ENCODE data around the gene FAM117A.

The FAM117A gene

DNA sequence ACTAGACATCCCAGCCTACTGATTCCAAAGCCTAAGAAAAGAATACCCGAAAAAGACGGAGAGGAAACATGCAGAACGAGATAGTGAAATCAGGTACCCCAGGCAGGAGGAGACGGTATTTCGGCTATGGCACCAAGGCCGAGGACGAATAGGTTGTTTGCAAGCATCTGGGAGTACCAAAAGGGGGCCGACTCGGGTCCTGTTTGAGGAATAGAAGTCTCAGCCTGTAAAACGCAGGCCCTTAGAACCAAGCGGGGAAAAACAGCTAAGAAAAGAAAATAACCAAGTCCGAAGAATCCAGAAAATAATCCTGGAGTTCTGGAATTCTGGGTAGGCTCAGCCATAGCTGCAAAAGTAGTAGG is 56.7 kb downstream of the FAM117A start:
- DNase-seq, result no peak

DNA sequence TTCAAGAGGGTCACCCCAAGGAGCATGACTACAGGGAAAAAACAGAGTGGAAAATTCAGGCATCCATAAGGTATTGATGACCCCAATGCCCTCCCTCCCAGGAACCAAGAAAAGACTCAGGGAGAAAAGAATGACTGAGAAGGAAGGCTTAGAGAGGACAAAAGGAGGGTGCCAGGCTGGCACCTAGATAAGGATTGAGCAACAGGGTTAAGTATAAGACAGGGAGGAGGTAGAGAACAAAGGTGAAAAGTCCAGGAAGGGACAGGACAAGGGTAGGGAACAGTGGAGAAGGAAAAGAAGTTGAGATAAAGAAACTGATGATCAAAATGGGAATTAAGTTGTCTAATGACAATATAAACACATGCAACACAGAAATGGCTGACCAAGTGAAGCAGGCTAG is 58.7 kb downstream of the FAM117A start:
- no peak for DNase-seq

DNA sequence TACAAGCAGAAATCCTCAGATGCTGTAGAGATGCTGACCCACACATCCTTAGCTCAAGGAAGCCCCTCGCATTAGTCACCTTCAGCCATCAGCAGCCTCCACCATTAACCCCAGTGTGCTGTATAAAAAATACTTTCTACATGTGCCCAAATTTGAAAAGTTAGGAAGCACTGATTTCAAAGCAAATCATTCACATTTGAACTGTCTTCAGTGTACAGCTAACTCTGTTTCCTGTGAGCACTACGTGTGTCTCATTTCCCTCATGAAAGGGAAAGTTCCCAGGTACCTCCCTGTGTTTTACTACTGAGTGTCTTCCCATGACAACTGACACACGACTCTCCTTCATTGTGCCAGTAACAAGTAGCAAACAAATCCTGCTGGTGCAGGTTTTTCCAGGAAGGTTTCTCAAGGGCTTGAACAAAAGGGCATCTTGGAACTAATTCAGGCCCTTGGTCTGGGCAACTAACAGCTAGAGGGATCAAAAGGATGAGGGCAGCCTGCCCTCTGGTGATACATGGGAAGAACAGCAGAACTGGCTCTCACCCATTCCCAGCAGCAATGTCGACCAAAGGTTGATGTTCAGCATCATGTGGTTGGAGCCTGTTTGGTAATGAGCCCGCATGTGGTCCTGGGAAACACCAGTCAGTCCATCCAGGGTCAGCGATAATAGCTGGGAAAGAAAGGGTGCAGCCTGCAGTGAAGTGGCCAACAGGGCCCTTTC is 60.2 kb downstream of the FAM117A start:
- DNase-seq, result no peak

DNA sequence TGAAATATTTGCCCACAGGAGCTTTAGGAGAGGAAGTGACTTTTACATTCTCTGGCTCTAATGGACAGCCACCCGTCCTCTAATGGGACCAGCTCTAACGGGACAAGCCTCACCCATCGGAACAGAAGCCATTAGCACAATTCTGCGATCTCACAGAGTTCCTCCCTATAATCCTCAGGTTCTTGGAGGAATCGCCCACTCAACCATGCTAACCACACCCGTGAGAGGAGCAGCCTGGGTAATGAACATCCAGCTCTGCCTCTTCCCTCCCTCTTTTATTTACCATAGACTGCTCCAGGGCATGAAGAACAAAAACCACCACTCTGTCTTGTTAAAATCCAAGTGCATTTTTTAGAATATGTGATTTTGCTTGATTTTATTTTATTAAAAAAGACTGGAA is 63.0 kb downstream of the FAM117A start:
- DNase-seq, result no peak

DNA sequence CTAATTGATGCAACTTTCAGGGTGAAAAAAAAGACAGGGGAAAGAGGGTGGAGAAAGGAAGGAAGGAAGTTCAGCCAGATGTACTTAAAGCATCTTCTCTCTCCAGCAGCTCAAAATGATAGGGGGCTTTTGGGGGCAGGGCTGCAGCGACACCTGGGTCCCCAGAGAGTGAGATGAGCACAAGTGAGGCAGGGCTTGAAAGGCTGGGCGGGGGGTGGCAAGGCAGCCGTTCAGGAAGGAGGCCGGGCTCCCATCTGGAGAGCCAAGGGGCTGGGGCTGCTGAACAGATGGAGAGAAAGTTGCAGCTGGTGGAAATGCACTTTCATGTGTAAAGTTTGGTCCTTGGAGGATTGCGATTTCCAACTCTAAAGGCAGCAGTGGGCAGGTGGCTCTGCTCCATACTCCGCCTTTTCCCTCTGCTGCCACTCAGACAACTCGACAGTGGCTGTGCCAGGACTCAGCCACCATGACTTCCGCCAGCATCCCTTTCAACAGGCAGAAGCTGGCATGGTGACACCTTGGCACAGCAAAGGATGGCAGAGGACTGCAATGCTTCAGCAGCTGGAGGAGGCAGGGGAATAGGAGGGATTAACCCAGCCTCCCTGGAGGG is 63.9 kb downstream of the FAM117A start:
- no peak for DNase-seq

DNA sequence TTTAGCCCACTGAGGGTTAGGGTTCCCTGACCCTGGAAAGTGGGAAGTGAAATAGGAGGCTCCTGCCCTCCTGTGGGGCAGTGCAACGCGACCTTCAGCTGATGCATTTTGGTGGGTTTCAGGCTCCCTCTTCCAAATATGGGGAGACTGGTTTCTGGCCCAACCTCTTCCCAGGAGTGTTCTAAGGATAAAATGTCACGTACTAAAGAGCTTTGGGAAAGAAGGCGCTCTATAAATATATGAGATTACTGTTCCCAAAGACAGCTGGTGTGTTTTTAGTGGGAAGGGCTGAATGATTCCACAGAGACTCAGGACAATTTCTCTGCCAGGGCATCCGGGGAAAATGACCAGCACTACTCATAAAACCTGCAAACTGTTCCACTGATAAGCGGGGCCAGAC is 65.9 kb downstream of the FAM117A start:
- no peak for DNase-seq

DNA sequence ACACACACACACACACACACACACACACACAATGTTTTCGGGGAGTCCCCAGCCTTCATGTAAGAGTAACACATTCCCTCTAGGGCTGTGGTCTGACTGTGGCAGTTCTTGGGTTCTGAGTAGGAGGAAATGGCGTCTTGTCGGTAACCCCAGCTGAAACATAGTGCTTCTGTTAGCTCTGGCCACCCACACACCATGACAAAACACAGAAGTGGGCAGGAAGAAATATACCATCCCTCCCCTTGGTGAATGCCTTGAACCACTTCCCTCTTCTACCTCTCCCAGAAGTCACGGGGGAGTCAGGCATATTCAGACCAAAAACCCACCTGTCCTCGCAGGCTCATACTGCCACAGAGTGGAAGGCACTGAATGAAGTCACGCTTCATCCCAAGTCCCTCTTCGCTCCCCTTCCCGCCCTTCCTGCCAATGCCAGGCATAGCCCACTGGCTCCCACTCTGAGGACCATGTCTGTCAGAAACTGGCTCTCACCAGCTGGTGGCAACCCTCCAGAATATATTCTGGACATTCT is 67.6 kb downstream of the FAM117A start:
- peak; percentile 79 to 83 for DNase-seq

DNA sequence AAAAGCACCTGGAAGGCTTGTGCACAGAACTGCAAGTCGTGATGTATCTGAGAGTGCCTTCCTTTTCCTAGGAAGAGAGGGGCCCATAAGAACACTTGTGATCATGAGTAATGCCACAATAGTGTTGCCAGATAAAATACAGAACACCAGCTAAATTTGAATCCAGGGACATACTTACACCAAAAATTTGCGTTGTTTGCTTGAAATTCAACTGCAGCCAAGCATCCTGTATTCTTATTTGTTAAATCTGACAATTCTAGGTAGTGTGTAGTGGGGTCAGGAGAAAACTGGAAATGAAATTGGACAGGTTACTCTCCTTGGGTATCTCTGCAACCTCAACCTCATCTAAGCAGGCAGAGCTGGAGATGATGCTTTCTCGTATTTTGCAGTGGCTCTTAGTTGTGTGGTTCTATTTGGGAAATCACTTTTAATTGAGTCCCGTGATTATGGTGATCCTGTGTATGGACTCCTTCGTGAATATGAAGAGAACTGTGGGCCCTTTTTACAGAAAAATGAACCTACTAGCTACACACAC is 68.2 kb downstream of the FAM117A start:
- no peak for DNase-seq

DNA sequence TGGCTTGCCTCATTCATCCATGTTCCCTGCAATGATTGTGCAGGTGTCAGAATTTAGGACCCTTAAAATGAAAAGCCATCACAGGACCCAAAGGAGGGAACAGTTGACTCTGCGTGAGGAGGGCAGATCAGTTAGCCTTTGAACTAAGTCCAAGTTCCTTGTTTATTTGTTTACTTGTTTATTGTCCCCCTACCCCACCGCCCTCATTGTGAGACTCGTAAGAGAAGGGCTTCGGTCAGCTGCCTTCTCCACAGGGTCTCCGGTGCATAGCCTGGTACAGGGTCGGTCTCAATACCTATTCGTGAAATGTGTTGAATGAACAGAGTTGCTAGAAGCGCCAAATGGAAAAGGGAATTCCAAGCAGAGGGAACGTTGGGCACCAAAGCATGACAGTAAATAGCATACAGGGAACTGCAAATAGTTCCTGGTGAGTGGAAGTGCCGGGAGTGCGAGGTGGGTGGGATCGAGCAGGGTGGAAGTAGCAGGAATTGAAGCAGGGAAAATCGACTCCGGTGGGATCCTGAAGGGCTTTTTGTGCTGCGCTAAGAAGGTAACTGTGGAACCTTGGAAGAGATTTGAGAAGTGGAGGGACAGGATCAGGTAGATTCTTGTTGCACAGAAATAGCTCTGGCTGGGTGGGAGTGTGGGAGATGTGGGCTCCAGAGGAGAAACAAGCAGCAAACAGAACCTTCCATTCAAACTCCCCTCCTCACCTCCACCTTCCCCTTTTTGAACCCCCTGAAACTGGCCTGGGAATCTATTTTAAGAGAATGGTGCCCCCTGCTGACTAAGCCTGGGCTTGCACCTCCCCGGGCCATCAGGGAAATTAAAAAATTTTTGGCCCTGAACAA is 68.9 kb downstream of the FAM117A start:
- peak; percentile 87 to 88 for DNase-seq

DNA sequence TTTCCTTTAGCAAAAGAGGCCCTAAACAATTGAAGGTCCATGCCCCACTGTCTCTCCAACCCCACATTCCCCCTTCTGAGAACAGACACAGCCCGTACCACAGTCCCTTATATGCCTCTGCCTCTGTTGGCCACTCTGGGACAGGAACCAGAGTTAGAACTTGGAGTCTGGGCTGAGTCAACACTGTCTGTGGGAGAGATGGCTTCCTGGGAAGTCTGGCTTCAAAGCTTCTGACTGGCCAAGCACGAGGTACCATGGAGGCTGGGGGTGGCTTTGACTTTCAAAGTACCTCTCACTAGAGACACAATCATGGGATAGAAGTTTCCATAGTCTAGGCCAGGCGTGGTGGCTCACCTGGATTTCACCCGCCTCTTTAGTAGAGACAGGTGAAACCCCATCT is 71.2 kb downstream of the FAM117A start:
- DNase-seq, result no peak

DNA sequence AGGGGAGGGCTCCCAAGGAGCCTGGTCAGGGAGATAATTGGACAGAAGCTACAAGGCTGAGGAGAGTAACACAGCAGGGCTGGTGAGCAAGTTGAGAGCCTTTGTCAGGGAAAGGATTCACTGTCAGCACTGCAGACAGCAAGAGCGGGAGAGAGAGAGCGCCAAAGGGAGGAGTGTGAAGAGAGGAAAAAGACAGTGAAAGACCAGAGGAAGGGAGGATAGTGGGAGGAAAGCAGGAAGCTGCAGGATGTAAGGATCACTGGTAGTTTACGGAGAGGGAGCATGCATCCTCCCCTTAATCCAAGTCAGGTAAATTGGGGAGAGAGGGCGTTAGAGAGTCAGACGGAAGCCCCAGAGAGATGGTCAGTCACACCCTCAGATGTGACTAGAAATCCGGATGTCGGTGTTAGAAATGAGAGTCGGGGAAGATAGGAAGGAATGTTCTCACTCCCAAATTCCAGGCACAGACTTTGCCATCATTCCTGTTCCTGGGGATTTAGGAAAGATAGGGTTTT is 72.2 kb downstream of the FAM117A start:
- DNase-seq, result no peak

DNA sequence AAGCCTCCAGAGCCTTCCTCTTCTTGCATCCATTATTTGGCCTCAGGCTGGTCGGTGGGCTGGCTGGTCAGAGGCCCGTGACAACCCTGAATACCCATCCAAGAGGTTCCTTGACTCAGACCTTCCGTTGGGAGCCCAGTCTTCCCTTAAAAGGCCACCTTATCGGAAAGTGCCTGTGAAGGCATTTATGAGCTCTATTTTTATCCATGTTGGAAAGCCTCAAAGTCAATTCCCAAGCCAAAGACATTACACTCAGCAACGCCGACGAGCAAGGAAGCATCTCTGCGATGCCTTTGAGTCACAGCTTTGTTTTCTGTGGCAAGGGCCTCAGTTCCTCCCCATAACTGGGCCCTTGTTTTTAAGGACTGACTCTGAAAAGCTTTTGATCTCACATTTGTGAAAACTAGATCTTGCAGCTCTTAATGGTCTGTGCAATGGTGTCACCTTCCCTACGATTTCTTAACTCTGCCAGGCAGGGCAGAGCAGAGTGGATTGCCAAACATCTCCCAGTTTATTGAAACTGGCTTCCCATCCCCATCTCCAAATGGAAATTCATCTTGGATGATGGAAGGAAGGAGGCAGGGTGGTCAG is 72.8 kb downstream of the FAM117A start:
- DNase-seq, result no peak

DNA sequence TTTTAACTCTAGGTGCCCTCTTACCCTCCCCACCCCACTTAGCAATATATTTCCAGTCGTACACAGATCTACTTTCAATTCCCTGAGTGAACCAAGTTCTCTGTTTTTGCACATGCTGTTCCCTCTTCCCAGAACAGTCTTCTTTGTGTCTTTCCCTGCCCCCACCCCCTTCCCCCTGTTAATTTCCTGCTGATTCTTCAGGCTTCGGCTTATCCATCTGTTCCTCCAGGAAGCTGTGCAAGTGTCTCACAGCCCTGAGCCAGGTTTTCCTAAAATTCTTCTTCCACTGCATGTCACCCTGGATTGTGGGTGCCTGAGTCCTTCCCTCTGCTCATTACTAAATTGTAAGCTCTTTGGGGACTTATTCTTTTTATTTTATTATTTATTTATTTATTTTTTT is 73.7 kb downstream of the FAM117A start:
- DNase-seq, result no peak

DNA sequence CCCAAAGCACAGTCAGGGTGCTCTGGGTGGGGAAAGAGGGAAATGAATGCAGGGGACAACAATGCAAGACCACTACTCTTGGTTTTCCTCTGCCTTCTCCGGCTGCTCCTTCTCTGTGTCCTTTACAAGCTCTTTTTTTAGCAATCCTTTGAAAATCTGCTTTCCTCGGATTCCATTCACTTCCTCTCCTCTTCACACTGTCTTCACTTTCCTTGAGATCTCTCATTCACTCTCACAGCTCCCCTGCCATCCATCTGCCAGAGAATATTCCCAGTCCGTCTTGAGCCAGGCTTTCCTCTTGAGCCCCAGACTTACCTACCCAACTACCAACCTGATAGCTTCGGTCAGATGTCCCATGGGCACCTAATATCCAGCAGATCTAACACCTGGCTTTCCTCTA is 75.1 kb downstream of the FAM117A start:
- DNase-seq, result no peak

DNA sequence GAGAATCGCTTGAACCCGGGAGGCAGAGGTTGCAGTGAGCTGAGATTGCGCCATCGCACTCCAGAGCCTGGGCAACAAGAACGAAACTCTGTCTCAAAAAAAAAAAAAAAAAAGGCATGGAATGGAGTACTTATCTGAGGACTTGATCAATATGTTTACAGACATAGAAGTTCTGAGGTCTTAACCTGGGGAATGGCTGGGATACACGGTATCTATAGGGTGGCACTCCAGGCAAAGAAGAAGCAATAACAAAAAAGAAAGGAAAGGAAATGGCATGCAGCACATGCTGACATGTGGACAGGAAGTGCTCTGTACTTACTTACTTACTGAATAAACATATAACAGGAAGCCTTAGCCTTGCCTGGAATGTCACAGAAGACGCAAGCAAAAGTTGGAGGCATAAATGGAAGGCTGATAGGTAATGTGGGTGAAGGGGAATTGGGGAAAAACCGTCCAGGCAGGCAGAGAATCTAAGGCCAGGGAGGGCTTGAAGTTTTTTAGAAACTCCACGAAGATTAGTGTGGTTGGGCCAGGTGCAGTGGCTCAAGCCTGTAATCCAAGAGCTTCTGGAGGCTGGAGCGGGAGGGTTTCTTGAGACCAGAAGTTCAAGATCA is 75.9 kb downstream of the FAM117A start:
- peak; percentile 49 to 53 for DNase-seq

DNA sequence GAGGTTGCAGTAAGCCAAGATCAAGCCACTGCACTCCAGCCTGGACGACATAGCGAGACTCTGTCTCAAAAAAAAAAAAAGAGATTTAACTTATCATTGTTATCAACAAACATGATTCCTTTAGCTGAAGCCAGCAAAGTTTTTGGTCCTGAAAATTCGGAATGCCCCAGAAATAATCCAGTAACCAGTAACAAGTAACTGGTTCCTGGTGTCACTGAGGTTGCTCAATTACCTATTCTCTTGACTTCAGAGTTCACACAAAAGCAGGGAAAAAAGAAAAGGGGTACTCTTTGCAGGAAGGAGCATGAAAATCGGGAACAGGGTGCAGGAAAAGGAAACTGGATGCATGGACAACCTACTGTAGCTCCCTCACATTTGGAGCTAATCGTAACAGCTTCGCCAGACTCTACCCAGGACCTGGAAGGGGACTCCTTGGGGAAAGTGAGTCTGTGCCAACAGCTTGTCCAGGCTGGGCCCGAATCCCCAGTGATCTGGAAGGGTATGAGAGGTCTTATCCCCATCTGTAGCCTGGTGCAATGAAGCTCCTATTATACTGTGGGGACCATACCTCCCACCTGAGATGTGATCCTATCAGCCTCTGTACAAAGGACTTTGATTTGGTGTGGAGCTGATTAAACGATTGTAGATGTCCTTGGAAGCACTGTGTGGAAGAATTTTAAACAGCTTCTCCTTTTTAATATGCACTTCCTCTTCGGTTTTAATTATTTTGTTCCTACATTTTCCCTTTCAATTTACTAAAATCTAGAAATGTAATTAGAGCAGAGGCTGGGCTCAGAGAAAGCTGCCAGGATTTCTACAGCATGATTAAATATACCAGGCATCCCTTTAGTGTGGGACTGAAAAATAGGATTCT is 82.6 kb downstream of the FAM117A start:
- no peak for DNase-seq

DNA sequence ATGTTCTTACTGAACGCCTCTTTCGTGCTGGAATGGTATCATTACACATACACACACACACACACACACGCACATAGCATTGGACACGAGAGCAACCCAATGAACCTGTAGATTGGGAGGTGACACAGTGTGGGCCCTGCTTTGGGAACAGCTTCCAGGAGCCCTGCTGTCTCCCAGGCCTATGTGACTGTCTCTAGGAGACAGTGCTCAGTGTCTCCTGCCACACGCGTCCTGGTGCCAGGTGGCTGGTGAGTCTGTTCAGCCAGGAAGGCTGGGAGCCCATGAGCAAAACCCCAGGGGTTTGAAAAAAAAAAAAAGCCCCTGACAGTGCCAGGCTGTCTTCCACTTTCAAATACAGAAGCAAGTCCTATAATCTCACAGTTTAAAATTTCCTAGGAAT is 83.6 kb downstream of the FAM117A start:
- DNase-seq, result no peak

DNA sequence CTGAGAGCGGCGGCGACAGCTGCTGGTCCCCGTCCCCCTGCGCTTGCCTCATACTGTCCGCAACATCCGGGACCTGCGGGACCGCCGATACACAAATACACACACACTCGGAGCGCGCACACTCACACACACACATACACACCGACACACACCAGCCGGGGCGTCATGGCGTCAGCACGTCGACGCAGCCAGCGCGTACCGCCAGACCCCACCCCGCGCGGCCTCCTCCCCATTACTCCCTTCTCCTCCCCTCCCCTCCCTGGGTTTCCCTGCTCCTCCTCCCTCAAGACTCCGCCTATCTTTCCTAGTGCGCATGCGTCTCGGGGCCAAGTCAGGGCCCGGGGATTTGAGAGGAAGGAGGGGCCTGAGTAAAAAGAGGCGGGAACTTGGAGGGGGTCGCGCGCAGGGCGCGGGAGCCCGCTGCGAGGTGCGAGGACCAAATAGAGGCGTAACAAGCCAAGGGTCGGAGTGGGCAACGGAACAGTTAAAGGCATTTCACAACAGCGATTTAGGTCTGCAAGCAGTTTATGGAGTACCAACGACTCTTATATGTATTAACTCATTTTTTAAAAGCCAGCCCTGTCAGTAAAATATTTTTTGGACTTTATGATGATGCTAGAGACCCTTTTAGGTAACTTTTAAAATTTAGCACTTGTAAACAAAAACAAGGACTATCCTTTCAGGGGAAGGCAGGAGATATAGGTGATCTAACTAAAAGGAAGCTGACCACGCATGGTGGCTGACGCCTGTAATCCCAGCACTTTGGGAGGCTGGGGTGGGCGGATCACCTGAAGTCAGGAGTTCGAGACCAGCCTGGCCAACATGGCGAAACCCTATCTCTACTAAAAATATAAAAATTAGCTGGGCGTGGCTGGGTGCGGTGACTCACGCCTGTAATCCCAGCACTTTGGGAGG is 85.7 kb downstream of the FAM117A start, which contains the start of gene SPOP:
Gene SPOP, minus strand, starts transcription at position 165 of the 915 bp plus-strand sequence. CDS start 55,287 bp downstream, outside the sequence.
- peak; percentile 99 for DNase-seq

DNA sequence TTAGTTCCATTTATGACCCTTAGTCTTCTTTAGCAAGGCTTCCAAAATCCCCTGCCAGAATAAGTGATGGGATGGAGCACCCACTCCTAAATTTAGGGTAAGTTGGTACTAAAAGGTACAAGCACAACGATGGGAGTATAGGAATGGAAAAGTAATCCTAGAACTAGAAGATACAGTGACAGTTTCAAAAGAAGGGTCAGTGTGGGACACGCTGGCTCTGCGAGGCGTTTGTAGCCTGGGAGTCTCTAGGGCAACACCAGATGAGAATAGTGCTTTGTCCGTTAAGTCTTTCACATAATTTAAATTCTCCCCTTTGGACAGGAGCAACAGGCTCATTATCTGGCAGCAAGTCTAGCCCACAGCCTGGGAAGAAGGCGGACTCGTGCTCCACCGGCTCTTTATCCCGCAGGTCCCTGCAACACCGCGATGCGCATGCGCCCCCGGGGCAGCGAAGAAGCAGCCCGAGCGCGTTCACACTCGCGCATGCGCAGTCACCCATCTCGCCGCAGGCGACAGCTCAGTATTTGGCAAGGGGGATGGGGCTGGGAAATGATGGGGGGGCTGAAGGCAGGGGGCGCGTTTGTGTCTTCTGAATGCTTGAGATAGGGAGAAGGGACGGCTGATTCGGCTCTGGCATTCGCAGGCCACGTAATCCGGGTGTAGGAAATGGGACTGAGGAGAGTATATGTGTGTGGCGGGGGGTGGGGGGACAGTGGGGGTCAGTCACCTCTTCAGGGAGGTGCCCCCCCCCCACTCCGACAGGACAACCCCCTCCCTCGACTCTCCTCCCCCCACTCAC is 86.6 kb downstream of the FAM117A start:
- DNase-seq, result peak; percentile 95 to 96

Measured in activated T-cell treated with anti-CD3 and anti-CD28 coated beads, Interleukin-2, amount 50 U/mL, for 48 hours (primary cell).